ENCODE data around the gene IGFBP7.

DNA sequence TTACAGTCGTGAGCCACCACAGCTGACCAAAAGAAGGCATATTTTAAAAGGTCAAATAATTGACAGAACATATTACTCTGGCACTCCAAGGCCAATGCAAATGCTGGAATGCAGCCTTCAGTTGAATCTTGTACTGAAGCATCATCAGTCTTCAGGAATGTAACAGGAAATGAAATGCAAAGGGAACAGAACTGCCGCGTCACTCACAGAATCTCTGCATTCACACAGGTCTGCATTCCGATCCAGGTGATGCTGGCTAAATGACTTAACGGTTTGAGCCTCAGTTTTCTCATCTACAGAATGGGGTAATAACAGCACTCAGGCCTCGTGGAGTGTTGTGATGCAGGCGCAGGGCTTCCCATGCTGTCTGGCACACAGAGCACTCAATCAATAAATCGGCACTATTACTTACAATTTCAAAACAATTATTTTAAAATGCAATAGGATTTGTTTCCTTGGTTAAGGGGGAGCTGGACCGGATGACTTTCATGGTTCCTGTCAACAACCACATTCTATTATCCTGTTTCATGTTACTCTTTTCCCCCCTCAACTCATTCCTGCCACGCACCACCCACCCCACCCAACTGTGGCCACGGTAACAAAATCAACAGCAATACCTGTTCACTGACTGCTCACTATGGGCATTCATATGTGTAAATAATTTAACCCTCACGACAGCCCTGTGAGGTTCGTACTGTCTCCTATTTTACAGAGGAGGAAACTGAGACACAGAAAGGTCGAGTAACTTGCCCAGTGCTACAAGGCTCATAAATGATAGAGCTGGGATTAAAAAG lies 32.4 kb downstream of the IGFBP7 start:
- TF ChIP-seq CTCF (conservative IDR thresholded peaks at IDR 0.05; ENCODE audit: low read depth, low read length) = no peak
- no peak for TF ChIP-seq EZH2 (IDR thresholded peaks at IDR 0.05; ENCODE audit: borderline replicate concordance, low read depth, low read length, poor library complexity, severe bottlenecking)

Measured in A673 (cell line).